HG03460 (cell line): ENCODE measurements around the gene TNS1.
"Not testable (repeated sequence)": the region's sequence is repeated elsewhere in the genome, so short reads cannot be mapped to it uniquely, and the experiment has no call there.

Experiments
- ATAC-seq: cut with Tn5 transposase; IDR thresholded peaks from one replicate; pipeline ENCODE4 v1.9.1; 2021; ENCODE audit not compliant: unreplicated experiment

The TNS1 gene

GRCh38 chr2:218030409-218031195 lies 27.8 kb upstream of the TNS1 start:
- ATAC-seq = no peak

GRCh38 chr2:218029366-218030360 lies 26.9 kb upstream of the TNS1 start:
- no peak for ATAC-seq

DNA sequence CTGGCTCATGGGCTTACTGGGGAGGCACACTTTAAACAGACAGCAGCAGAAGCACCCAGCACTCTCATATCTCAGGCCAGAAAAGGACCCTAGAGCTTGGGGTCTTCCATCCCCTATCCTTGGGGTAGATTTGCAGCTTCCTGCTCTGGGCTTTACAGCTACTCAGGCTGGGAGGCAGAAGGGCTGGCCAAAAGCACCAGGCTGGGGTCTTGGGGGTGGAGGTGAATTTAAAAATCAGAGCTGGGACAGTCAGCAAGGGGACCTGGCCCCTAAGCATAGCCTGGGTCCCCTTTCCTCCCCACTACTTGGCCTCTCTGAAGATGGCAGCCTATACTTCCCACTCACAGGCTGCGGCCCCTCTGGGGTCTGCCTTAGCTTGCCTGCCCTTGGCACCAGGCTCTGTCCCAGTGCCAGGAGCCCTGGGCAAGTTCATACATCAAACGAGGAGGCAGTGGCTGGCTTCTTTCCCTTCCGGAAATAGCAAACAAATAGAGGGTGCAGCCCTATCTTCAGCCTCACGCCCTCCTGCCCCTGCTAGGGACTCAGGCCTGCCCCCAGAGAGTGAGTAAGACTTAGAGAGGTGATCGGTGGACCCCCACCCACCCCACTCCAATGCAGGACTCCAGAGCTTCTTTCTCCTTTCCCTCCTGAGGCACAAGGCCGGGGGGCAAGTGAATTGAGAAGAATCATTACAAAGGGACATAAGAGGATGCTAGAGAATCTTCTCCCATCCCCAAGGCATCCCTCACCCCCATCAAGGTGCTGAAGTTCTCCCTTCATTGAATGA lies 26.0 kb upstream of the TNS1 start:
- ATAC-seq = no peak

DNA sequence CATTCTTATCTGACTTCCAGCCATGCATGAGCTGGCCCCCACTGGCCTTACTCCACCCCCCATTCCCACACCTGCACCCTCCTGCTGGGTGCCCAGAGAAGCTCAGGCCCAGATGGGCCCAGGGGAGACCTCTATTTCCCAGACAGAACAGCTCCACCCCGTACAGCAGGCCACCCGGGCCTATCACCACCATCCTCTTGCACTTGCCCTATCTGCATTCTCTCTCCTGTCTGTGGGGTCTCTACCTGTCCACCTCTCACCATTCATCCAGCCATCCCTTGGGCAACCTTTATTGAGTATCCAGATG lies 25.3 kb upstream of the TNS1 start:
- ATAC-seq = no peak

GRCh38 chr2:218027426-218028188 lies 24.8 kb upstream of the TNS1 start:
- no peak for ATAC-seq

DNA sequence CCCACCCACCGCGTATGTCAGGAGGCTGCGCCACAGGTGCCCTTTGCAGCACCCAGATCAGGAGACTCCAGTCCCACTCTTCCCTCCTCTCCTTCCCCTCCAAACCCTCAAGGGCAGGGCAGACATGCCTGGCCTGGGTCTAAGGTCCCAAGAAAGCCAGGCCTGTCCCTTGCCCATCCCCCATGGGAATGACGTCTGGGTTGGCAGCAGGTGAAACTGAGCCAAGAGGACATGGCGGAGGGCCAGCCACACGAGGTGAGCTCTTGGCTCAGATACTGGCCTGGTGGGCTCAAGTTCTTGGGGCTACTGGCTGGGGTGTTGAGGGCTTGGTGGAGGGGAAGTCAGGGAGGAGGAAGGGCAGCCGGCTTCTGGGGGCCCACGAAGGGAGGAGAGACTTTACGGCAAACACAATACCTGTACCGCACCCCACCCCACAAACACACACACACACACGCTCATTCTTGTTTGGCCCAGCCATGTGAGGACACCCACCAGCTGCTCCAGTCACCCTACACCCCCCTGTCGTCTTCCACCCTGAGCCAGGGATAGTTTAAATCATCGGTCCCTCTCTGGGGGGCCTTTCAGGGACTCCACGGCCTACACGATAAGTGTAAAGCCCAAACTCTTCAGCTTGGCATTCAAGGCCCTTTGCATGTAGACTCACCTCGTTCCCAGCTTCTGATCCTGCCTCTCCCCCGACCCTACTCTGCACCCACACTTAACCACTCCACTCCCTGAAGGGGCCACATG lies 24.1 kb upstream of the TNS1 start:
- no peak for ATAC-seq

DNA sequence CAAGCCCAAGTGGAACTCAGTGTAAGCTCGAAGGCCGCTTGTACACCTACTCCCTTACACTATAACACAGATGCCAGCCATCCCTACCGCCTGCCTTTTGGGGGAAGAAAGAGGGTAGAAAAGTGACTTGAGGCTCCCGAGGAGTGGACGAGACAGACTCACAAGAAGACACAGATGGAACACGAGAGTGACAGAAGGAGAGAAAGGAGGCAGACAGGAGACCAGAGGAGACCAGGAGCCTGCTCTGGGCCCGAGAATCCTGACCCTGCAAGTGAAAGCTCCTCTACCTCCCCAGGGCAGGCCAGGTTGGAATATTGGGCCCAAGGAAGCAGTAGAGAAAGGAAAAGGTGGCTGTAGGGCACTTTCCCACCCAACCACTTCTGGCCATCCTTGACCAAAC lies 23.4 kb upstream of the TNS1 start:
- no peak for ATAC-seq

DNA sequence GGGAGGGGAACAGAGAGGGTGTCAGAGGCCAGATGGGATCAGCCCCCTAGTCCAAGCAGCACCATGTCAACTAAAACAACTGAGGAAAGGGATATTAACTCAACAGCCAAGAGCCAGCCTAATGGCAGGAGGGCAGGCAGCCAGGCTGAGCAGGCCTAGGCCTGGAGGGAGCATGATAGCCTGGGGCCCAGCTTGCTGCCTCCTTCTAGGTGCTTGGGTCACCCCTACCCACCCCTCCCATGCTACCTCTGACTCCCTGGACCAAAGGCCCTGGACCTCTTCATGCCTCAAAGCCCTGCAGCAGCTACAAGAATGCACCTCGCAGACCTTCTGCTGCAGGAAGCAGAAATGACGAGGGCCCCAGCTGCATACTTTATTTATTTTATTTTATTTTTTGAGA lies 22.1 kb upstream of the TNS1 start:
- no peak for ATAC-seq

- no peak for ATAC-seq
Observed at GRCh38 chr2:218024336-218024735, 21.5 kb upstream of the TNS1 start.

GRCh38 chr2:218023636-218024035 lies 20.8 kb upstream of the TNS1 start:
- ATAC-seq = no peak

- no peak for ATAC-seq
Observed at GRCh38 chr2:218022851-218023530, 20.2 kb upstream of the TNS1 start.

- ATAC-seq = no peak
Observed at GRCh38 chr2:218022131-218022850, 19.5 kb upstream of the TNS1 start.

GRCh38 chr2:218021536-218022071 lies 18.8 kb upstream of the TNS1 start:
- no peak for ATAC-seq

DNA sequence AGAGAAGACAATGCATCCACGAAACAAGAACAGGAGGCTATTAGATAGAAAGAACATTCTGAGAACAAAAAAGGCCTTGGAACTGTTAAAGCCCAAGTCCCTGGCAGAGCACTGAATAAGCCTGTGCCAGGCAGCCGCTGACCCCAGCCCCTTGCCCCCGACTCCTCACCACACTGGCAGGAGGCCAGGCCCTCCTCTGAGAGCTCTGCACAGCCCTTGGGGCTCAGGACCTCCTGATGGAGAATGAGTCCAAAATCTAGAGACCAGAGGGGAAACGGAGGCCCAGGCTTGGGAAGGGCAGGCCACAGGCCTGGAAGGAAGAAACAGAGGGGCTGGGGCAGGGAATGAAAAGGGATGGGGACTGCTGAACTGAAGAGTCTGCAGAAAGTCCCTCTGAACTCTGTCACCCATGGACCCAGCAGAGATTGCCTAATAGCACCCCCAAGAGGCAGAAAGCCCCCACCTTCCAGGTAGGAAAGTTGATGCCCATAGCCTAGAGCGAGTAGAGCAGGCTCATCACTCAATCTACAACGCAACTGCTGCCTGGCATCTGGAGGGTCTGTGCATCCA lies 18.3 kb upstream of the TNS1 start:
- ATAC-seq = no peak

DNA sequence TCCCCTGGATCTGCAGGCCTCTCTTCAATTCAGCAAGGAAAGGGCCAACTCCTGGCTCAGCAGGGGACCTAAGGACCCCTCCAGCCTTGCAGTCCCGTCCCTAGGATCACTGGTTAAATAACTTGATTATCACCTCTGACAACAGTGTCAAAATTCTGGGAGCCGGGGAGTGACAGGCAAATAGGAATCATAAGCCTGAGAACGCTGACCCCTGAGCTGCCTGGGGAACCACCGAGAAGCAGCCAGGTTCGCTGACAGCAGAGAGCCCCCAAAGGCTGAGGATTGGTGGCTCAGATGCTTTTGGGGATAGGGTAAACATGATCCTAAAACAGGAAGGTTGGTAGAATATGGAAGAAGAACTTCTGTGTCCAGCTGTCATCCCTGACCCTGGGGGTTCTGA lies 17.5 kb upstream of the TNS1 start:
- no peak for ATAC-seq

- ATAC-seq = no peak
Observed at GRCh38 chr2:218019411-218020060, 16.7 kb upstream of the TNS1 start.

GRCh38 chr2:218018842-218019125 lies 16.0 kb upstream of the TNS1 start:
- ATAC-seq = not testable (repeated sequence)
